Body of pancreas (tissue), 4 donors: ENCODE results near the gene TBCE.

Source experiments
- CTCF ChIP-seq, 7 experiments: fragments of 450-650 bp in 4 of 7; fragments of 200-600 bp in 3 of 7; sonication (generic) in 3 of 7; IDR thresholded peaks; one replicate each; pipeline ENCODE4 v1.5.1; 2016 to 2019; ENCODE audit warnings: antibody characterized with exemption in 7 of 7
- POLR2A ChIP-seq, 3 donors: fragments of 450-650 bp; IDR thresholded peaks; one replicate each; pipeline ENCODE4 v1.6.1; 2016; ENCODE audit warnings: antibody characterized with exemption in 3 of 3, mild to moderate bottlenecking in 2 of 3

GRCh38 chr1:235404190-235404589 lies 37.0 kb downstream of the TBCE start:
- TF ChIP-seq CTCF (IDR thresholded peaks at IDR 0.05) (no peak), POLR2A (IDR thresholded peaks at IDR 0.05) (no peak)
